Dermis microvascular lymphatic vessel endothelial cell (primary cell): ENCODE measurements around the gene ARL5C. TPM values are rescaled to one million over a fixed set of nuclear protein-coding genes. Genes with fewer than 3 reads are reported as not detected.
"Not testable (repeated sequence)": the region's sequence is repeated elsewhere in the genome, so short reads cannot be mapped to it uniquely, and the experiment has no call there.

Experiments
- DNase-seq, 2 donors: peaks; one replicate each; pipeline versions ENCODE4 v3.0.0 to v3.0.0-alpha.2; 2010; ENCODE audit warnings: low read depth in 2 of 2
- total RNA-seq: library from RNA; depleted of rRNA; stranded (reverse); fragments of >200 nt; gene quantifications from 2 replicates; pipeline ENCODE4 v1.2.1, GENCODE V29; 2014

Gene ARL5C
- total RNA-seq, 1 donor from 2014 or later: not detected

- not testable (repeated sequence) for DNase-seq
Measured at GRCh38 chr17:39168503-39168902, 2.5 kb upstream of the ARL5C start.

- no peak for DNase-seq
Measured at GRCh38 chr17:39167476-39167875, 1.5 kb upstream of the ARL5C start.

- no peak for DNase-seq
Measured at GRCh38 chr17:39166437-39167335, 725 bp upstream of the ARL5C start.

GRCh38 chr17:39165178-39165840, 652 bp downstream of the ARL5C start:
- DNase-seq: no peak

DNA sequence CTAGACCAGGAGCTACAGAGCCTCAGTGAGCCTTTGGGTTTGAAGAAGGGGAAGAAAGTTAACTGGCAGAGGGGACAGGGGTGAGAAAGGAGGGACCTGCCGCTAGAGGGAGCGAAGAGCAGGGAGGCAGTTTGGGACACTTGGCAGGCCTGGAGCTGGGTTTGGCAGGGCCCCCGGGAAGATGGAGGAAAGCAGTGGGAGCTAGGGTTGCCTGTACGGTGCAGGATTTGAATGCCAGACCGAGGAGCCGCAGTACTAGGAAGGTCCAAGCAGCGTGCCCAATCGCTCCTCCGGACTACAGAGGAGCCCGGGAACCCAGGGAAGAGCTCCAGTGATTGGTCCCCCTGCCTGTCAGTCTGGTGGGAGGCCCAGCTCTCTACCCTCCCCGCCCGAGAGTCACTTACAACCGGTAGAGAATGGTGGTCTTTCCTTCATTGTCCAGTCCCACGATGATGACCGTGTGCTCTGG, 1.3 kb downstream of the ARL5C start:
- peak; percentile 84 to 92 for DNase-seq

DNA sequence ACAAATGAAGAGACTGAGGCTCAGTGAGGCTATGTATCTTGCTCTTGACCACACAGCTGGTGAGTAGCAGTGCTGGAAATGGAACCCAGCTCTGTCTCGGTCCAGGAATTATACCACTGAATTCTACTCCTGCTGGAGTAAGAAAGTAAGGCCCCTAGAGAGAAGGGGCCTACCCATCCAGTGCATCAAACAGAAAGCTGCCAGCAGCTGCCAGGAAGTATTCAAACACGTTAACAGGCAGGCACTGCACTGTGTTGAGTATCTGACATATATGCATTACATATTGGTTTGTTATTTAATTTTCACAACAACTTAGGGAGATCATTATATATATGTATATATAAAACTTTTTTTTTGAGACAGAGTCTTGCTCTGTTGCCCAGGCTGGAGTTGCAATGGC, 4.0 kb downstream of the ARL5C start:
- DNase-seq: no peak

- no peak for DNase-seq
Measured at GRCh38 chr17:39158623-39159022, 7.3 kb downstream of the ARL5C start.

DNA sequence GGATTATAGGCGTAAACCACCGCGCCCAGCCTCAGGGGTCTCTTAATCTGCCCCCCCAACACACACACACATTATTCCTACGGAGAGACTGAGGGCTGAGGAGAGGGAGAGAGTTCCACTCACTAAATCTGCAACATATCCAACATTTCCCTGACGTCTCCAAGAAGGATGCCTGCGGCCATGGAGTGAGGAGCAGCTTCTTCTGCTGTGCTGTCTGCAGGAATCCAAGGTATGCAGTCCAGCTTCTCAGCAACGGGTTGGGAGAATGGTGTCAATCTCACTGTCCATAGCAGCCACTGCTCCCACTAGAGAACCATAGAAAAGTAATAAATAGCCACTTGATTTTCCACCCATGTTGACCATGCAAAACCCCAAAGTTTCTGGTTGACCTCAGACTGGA, 9.5 kb downstream of the ARL5C start:
- DNase-seq: no peak

DNA sequence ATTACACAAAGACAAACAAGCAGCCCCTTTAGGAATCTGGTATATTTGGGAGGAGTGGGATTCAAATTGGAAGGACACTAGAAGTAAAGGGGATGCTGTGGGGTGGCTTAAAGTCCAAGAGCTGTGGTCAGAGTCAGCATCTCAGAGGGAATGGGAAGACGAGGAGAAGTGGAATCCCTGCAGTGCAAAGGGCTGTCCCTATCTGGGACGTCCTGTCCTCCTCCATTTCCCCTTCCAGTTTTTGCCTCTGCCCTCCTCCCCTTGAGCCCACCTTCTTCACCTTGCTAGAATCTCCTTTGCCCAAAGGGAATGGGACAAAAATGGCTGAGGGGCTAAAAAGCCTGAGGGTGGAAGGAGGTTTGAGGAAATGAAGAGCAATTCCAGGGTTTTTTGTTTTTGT, 10.3 kb downstream of the ARL5C start:
- DNase-seq: no peak

DNA sequence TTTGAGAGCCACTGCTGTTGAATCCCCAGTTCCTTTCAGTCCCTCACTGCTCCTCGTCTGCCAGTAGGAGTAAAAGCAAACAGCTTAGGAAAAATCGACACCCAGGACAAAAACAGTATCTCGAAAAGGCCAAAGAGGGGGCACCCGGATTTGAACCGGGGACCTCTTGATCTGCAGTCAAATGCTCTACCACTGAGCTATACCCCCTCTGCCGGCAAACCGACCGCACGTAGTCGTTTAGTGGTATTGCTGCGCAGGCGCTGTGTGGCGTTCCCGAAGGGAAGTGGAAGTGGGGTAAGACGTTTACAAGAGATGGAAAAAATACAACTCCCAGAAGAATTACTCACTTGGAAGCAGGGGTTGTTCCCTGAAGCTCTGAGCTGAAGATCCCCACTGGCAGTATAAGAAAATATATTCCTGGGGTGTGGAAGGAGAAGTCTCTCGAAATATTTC, 12.3 kb downstream of the ARL5C start:
- peak; percentile 77 to 89 for DNase-seq

DNA sequence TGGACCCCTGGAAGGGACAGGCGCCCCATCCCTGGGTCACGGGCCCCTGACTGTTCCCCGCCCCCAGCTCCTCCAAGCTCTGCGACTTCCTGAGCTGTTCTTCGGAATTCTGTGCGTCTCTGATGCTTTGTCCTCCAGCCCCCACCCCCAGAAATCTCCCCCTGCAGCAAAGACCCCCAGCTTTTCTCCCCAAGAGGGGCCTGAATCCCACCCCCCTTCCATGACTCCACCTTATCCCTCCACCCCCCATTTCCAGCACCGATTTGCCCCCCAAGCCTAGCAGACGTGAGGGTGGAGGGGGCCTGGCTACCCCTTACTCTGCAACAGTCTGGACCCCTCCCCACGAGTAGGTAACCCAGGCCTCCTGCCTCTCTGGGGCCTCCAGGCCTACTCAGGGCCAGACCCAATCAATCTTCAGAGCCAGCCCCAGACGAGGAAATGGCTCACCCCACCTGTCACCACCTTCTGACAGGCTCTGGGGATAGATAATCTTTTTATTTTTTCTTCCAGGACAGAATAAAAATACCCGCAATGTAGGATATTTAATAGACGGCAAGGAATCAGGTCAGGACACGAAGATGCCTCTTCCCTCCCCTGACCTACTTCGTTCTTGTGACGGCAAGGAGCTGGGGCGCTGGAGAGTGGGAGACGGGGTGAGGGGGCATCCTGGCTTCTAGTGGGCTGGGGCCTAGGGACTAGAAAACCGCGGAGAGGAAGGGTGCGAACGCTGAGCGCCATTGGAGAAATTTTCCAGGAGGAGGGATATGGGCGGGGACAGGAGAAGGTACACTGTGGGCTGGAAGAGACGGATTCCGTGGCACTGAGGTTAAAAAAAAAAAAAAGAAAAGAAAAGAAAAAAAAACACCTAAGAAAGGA, 13.8 kb downstream of the ARL5C start:
- DNase-seq: no peak

GRCh38 chr17:39151150-39151942, 14.6 kb downstream of the ARL5C start, which contains the start of gene PLXDC1:
TSS of gene PLXDC1 (minus strand) at chr17:39151637. CDS start at chr17:39151437, 200 bp downstream.
- DNase-seq: no peak

- DNase-seq: no peak
Measured at GRCh38 chr17:39150795-39151149, 15.2 kb downstream of the ARL5C start.

- DNase-seq: no peak
Measured at GRCh38 chr17:39150104-39150634, 15.8 kb downstream of the ARL5C start.

DNA sequence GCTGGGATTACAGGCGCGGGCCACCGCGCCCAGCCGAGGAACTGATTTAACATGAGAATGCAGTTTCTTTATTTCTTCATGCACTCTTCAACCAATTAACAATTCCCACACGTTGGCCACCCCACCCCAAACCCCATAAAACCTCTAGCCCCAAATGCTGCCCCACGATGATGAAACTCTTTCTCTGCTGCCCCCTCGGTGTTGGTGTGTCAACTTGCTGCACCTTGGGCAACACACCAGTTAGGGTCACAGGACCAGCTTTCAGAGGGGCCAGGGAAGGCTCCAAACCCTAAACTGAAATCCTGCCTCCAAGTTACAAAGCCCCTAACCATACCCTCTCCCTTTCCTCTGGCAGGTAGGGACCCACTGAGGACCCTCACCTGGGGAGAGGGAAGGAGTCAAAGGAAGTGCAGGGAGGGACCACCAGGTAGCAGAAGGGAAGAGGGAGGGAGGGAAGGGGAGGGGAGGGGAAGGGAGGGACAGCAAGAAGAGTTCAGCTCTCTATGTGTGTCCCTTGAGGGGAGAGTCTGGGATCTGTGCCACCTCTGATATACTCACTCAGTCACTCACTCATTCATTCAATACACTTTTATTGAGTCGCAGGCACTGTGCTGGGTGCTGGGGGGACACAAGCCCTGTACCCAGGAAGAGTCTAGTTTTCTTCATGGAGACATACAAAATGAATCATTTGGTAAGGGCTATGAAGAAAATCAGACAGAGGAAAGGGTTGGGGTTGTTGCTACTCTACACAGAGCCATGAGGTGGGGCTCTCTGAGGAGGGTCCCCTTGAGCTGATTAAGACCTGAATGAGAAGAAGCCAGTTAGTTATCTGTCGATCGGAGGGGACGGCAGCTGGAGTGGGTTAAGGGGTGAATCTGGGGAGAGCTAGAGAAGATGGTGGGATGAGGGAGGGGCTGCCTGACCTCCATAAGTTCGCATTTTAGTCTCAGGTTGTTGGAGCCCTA, 18.5 kb downstream of the ARL5C start:
- no peak for DNase-seq

GRCh38 chr17:39146273-39146672, 19.7 kb downstream of the ARL5C start:
- DNase-seq: no peak

DNA sequence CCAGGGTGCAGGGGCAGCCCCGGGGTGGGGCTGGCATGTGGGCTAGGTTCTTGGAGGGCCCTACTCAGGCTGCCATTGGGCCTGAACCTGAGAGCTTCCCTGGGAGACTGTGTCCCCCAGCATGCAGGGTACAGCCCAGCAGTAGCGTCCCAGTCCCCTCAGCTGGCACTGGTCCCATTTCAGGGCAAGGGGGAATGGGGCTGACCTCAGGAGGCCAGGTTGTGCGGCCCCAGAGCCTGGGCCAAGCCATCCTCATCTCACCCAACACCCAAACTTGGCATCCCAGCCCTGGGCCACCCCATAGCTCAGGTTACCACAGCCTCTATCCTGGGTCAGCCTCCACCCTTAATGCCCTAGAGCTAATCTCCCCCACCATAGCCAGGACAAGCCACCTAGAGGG, 20.8 kb downstream of the ARL5C start:
- DNase-seq: no peak

DNA sequence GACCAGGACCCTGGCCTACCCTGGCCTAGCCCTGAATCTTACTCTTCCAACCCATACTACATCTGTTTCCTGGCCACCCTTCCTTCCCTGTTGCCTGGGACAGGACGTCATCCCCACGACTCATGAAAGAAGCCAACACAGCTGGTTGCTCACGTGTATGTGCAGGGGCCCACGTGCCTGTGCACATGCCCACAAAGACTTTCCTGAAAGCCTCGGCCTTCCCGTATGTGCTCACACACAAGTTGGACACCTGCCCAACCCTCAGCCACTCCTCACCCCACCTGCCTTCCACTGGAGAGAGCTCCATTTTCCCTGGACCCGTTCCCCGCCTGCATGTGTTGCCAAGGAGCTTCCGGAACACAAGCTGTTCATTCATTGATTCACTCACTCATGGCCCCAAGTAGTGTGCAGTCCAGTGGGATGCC, 21.5 kb downstream of the ARL5C start:
- DNase-seq: peak; percentile 57 to 93

DNA sequence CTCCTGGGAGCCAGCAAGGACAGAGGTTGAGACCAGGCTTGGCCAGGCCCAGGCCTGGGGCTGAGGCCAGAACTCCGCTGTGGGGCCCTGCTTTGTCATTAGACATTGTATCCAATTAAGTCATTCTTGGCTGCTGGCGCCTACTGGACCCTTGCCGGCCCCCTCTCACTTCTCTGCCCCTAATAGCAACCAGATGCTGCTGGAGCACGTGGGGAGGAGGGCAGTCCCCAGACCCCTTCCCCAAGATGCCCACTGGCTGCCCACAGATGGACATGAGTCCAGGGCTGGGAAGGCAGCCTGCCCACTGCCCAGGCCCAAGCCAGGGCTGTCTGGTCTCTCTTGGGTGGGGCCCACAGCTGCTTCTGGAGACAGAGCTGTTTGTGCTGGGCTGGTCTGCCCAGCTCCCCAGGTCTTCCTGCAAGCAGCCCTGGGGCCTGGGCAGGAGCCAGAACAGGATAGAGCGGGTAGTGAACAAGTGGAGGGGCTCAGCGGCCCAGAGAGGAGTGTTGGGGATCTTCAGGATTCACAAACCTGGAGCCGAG, 22.3 kb downstream of the ARL5C start:
- DNase-seq: no peak
